CD8-positive, alpha-beta memory T cell (primary cell): Measurements from ENCODE around the gene PFN3. TPM values are rescaled to one million over a fixed set of nuclear protein-coding genes. Genes with fewer than 3 reads are reported as not detected.

Experiments used
- CTCF ChIA-PET: fragments of 350-600 bp; sonication (Branson Sonifier 250); formaldehyde crosslinking; loops from one replicate; lab custom pipeline; 2021; ENCODE audit warnings: antibody characterized with exemption; lab: Charles Lee
- POLR2A ChIA-PET: fragments of 350-600 bp; sonication (Branson Sonifier 250); formaldehyde crosslinking; loops from one replicate; lab custom pipeline; 2021; ENCODE audit warnings: antibody characterized with exemption; lab: Charles Lee
- DNase-seq, 5 donors: peaks; one replicate each; pipeline versions ENCODE4 v3.0.0 to v3.0.0-alpha.2; 2020 to 2022; ENCODE audit warnings: mixed read lengths in 1 of 5
- H3K27ac ChIP-seq: one replicate; pipeline ENCODE4 v1.7.0; 2013; ENCODE audit warnings: low read depth, mild to moderate bottlenecking, low read length, moderate library complexity
- H3K27me3 ChIP-seq: 2 replicates; pipeline ENCODE4 v1.7.0; 2013; ENCODE audit warnings: low read length, mild to moderate bottlenecking; ENCODE audit not compliant: insufficient read depth, poor library complexity, severe bottlenecking
- H3K36me3 ChIP-seq: 2 replicates; pipeline ENCODE4 v1.7.0; 2013; ENCODE audit warnings: mild to moderate bottlenecking, low read length, moderate library complexity; ENCODE audit not compliant: insufficient read depth
- H3K4me1 ChIP-seq: 2 replicates; pipeline ENCODE4 v1.7.0; 2013; ENCODE audit warnings: mild to moderate bottlenecking, low read length, moderate library complexity; ENCODE audit not compliant: insufficient read depth
- H3K4me3 ChIP-seq: 2 replicates; pipeline ENCODE4 v1.7.0; 2013; ENCODE audit warnings: mild to moderate bottlenecking, low read length
- H3K9me3 ChIP-seq: 2 replicates; pipeline ENCODE4 v1.7.0; 2013; ENCODE audit warnings: mild to moderate bottlenecking, low read length
- H3K27ac Mint-ChIP-seq, 8 donors: one replicate each; pipeline ENCODE4 v1.8.0; 2020 to 2021; ENCODE audit warnings: mixed read lengths in 8 of 8, mild to moderate bottlenecking in 6 of 8, inconsistent platforms in 3 of 8, moderate library complexity in 3 of 8
- H3K27me3 Mint-ChIP-seq, 2 donors: one replicate each; pipeline ENCODE4 v1.8.0; 2020 to 2021; ENCODE audit warnings: mixed read lengths in 2 of 2, mild to moderate bottlenecking in 1 of 2, moderate library complexity in 1 of 2
- H3K36me3 Mint-ChIP-seq, 3 donors: one replicate each; pipeline ENCODE4 v1.8.0; 2020 to 2021; ENCODE audit warnings: mixed read lengths in 3 of 3, inconsistent platforms in 1 of 3, mild to moderate bottlenecking in 1 of 3
- H3K4me1 Mint-ChIP-seq, 3 donors: one replicate each; pipeline ENCODE4 v1.8.0; 2020 to 2021; ENCODE audit warnings: mixed read lengths in 3 of 3, inconsistent platforms in 1 of 3, mild to moderate bottlenecking in 1 of 3
- H3K4me3 Mint-ChIP-seq, 7 donors: one replicate each; pipeline ENCODE4 v1.8.0; 2020 to 2021; ENCODE audit warnings: mixed read lengths in 7 of 7, mild to moderate bottlenecking in 6 of 7, moderate library complexity in 4 of 7, inconsistent platforms in 2 of 7
- H3K9me3 Mint-ChIP-seq, 5 donors: one replicate each; pipeline ENCODE4 v1.8.0; 2020 to 2022; ENCODE audit warnings: mixed read lengths in 5 of 5, mild to moderate bottlenecking in 3 of 5, moderate library complexity in 2 of 5, inconsistent platforms in 1 of 5
- polyA plus RNA-seq: library from polyadenylated mRNA; unstranded; fragments of 300-500 nt; fragmentation: Illumina TruSeq; gene quantifications from one replicate; pipeline ENCODE4 v1.2.3, GENCODE V29; 2021
- total RNA-seq, 2 experiments: library from RNA; stranded (reverse); gene quantifications; one replicate each; pipeline ENCODE4 v1.2.3, GENCODE V29; 2021

PFN3 gene
- total and polyA plus RNA-seq, 3 experiments from 2014 or later: not detected

DNA sequence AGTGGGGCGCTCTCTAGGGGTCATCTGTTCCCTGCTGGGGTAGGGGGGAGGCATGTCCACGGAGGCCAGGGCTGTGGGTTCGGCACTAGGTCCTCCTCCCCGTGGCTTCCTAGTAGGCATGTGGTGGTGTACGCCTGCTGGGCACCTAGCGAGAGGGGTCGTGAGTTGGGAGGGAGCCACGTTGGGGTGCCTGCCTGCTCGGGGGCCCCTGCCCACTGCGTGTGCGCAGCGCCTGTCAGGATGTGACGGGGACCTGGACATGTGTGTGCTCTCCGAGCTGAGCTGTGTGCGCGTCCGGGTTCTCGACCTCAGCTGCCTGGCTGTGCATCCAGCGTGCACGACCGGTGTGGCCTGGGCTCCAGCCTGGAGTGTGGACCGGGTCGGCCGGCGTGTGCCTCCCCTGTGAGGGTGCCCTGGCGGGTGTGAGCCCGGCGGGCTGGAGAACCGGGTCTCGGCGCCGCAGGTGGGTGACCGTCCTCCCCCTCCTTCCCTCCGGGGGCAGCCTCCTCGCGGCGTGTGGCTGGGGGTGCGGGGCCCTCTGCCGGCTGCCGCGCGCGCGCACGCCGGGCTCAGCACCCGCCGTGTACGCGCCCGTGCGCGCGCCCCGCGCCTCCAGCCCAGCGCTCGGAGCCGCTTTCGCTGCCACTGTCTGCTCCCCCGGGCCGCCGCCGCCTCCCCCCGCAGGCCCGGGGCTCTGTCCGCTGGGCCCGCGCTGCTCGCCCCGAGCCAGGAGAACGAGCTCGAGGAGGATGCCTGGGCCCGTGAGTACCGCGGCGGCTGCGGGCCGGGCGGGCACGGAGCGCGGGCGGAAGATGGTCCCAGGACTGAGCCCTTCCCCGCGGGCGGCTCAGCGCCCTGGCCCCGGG, 46.0 kb upstream of the PFN3 start, which contains the start of gene PRR7:
TSS of gene PRR7 (plus strand) at position 615 of the 866 bp plus-strand sequence. CDS start 8,254 bp downstream, outside the sequence.
- Mint-ChIP-seq H3K27ac (peak within 1 kb of the TSS; percentile 83 to 100 (median 98)), H3K27me3 (no peaks in the 10 kb centered on the region), H3K9me3 (no peaks in the 10 kb centered on the region), H3K4me3 (peak within 1 kb of the TSS; percentile 74 to 92 (median 85)), H3K36me3 (peaks cover 0 to 19% (median 0%) of the 10 kb centered on the region in 3 donors), H3K4me1 (peaks cover 39 to 55% (median 40%) of the 10 kb centered on the region in 3 donors)
- Histone ChIP-seq H3K27me3 (no peaks in the 10 kb centered on the region), H3K36me3 (peaks cover 8% of the 10 kb centered on the region), H3K9me3 (no peaks in the 10 kb centered on the region), H3K4me1 (peaks cover 32% of the 10 kb centered on the region), H3K27ac (peak within 1 kb of the TSS; percentile 66), H3K4me3 (peak within 1 kb of the TSS; percentile 56)
- CTCF ChIA-PET: interaction anchor here (0.6 to 20.8 kb wide), 15 partner anchors 8 to 137 kb away, joined by 3 to 326 read pairs (median 4); partner anchors contain the start of genes F12, GRK6 and PFN3
- POLR2A ChIA-PET: interaction anchor here (0.9 to 8.6 kb wide), 11 partner anchors 9 to 331 kb away, joined by 3 to 154 read pairs (median 7); partner anchors contain the start of genes GRK6 and LMAN2
- peak; percentile 58 to 85 (median 81) for DNase-seq

DNA sequence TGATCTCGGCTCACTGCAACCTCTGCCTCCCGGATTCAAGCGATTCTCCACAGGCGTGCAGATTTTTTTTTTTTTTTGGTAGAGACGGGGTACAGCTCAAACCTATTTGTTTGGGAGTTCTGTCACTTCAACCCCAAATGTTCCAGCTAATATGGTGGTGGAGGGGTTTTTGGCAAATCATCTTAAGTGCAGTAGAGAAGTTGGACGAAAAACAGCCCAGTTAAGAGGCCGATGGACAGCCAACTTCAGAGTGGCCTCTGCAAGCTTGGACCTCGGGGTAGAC, 45.4 kb upstream of the PFN3 start:
- peak overlapping the region; percentile 74 to 92 (median 85) for H3K4me3 Mint-ChIP-seq
- H3K36me3 Mint-ChIP-seq: peaks cover 0 to 22% (median 0%) of the 10 kb centered on the region in 3 donors
- Histone ChIP-seq H3K4me1 (peaks cover 35% of the 10 kb centered on the region), H3K36me3 (peaks cover 13% of the 10 kb centered on the region), H3K9me3 (no peaks in the 10 kb centered on the region), H3K27ac (peak overlapping the region; percentile 66), H3K27me3 (no peaks in the 10 kb centered on the region), H3K4me3 (peak overlapping the region; percentile 56)
- H3K27ac Mint-ChIP-seq: peak overlapping the region; percentile 83 to 100 (median 98)
- DNase-seq: peak in 1 of 5 donors; percentile 35
- no peaks in the 10 kb centered on the region for H3K27me3 Mint-ChIP-seq
- ChIA-PET CTCF (interaction anchor here (0.6 to 20.8 kb wide), 13 partner anchors 9 to 136 kb away, joined by 3 to 326 read pairs (median 4); partner anchors contain the start of genes F12, GRK6 and PFN3), POLR2A (interaction anchor here (0.9 to 8.6 kb wide), 10 partner anchors 9 to 331 kb away, joined by 3 to 154 read pairs (median 8); partner anchors contain the start of genes GRK6 and LMAN2)
- peaks cover 38 to 53% (median 38%) of the 10 kb centered on the region in 3 donors for H3K4me1 Mint-ChIP-seq
- no peaks in the 10 kb centered on the region for H3K9me3 Mint-ChIP-seq

DNA sequence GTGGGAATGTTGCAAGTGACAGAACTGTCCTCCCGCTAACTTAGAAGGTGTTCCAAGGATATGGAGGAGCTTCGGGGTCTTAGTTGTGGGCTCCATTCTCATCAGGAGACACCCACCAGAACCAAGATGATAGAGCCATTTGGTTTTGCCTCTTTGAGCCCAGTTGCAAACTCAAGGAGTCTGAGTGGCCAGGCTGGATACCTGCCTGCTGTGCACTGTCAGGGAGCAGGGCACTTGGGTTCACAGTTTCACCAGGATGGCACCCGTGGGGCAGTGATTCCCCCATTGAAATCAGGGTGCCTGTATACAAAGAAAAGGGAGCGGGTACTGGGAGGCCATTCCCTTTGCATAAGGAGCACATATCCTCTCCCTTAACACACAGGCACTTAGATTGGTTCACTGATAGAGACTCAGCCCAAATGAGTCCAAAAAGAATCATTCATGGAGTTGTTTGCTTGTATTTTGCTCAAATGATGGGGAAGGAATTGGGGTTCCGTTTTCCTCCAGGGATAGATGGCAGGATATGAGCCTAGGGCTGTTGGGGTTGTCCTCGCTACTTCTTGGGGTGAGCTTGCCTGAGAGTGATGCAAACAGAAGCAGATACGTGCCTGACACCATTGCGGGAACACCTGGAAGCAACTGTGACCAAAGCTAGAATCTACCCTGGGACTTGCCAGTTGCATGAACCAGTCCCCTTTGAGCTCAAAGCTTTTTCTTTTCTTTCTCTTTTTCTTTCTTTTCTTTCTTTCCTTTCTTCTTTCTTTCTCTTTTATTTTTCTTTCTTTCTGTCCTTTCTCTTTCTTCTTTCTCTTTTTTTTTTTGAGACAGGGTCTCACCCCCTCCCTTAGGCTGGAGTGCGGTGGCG, 44.8 kb upstream of the PFN3 start:
- ChIA-PET CTCF (interaction anchor here (0.8 to 20.8 kb wide), 14 partner anchors 7 to 136 kb away, joined by 3 to 326 read pairs (median 4); partner anchors contain the start of genes F12, GRK6 and PFN3), POLR2A (interaction anchor here (0.9 to 8.6 kb wide), 11 partner anchors 8 to 330 kb away, joined by 3 to 154 read pairs (median 7); partner anchors contain the start of genes GRK6 and LMAN2)
- Mint-ChIP-seq H3K27me3 (no peaks in the 10 kb centered on the region), H3K4me1 (peaks cover 38 to 54% (median 39%) of the 10 kb centered on the region in 3 donors), H3K36me3 (peaks cover 0 to 25% (median 0%) of the 10 kb centered on the region in 3 donors), H3K4me3 (peak overlapping the region; percentile 74 to 92 (median 85)), H3K9me3 (no peaks in the 10 kb centered on the region), H3K27ac (peak overlapping the region; percentile 83 to 100 (median 98))
- peak overlapping the region; percentile 66 for H3K27ac ChIP-seq
- H3K36me3 ChIP-seq: peaks cover 17% of the 10 kb centered on the region
- H3K27me3 ChIP-seq: no peaks in the 10 kb centered on the region
- no peaks in the 10 kb centered on the region for H3K9me3 ChIP-seq
- H3K4me1 ChIP-seq: peaks cover 41% of the 10 kb centered on the region
- DNase-seq: peak in 4 of 5 donors; percentile 42 to 61 (median 54)
- peak overlapping the region; percentile 56 for H3K4me3 ChIP-seq

DNA sequence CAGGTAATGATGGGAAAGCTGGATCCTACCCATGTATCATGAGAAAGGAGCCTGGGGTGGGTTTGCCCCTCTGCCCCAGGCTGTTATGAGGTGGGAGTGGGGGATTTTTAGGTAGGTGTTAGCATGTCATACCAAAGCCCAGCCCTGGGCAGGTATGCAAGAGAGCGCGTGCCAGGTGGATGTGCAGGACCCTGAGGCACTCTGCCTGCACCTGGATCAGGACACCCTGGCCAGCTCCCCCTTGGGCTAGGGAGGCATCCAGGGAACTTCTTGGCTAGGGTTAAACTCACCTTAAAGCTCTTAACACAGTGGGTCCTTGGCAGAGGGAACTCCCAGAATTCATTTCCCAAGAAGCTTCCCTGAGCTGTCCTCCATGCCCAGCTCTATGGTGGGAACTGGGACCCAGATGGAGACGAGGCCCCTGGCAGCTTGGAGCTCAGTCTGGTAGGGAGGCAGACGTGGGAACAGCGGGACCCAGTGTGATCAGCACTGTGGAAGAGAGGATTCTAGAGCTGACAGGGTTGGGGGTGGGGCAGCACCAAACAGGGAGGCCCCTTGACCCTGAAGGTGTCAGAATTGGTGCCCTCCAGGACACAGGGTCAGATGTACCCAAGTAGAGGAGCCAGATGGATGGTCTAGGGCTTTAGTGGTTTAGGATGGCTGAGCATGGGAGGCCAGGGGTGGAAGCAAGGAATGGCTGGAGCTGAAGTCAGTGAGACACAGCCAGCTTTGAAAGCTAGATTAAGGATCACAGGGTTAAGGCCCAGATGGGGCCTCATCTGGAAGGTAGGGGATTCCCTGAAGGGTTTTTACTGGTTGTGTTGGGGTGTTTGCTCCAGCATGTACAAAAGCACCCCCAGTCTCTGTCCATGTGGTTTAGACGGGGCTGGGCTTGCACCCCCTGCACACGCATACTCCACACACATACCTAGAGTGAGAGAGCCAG, 43.9 kb upstream of the PFN3 start:
- Mint-ChIP-seq H3K27me3 (no peaks in the 10 kb centered on the region), H3K4me1 (peaks cover 46 to 63% (median 48%) of the 10 kb centered on the region in 3 donors)

DNA sequence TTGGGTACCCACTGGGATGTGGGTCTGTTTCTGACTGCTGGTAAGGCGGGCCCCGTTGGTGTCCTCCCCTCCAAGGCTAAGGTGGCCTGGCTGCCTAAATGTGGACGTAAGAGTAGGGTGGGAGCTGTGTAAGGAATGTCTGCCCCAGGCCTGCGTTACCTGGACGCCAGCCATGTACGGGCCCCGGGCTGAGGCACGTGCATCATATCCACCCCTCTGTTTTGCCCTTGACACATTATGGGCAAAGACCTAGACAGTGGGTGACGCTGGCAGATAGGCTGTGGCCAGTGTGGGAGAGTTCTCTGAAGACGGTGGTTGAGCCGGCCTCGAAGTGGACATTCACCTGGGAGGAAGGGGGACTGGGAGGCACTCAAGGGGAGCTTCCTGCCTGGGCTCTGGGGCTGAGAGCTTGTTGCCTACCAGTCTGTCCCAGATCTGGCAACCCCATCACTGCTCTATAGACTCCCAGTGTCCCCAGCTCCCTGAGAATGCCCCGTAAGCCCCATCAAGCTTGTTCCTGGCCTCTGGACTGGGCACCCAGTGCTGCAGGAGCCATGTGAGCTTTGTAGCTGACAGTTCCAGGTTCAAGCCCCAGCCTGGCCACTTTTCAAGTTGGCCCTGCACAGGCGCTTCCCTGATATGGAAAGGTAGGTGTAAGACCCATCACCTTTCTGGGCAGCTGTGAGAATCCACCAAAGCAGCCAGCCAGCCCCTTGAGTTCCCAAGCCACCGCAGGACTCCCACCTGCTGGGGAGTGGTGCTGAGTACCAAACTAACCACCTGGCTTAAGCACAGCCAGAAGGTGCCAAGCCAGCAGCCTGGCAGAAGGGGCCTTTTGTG, 42.9 kb upstream of the PFN3 start:
- Histone ChIP-seq H3K27me3 (no peaks in the 10 kb centered on the region), H3K9me3 (no peaks in the 10 kb centered on the region), H3K27ac (no peak overlapping the region), H3K4me1 (peaks cover 46% of the 10 kb centered on the region), H3K36me3 (peaks cover 29% of the 10 kb centered on the region), H3K4me3 (no peak overlapping the region)
- Mint-ChIP-seq H3K9me3 (no peaks in the 10 kb centered on the region), H3K27ac (peak overlapping the region; percentile 50 to 100 (median 93)), H3K36me3 (peaks cover 5 to 42% (median 10%) of the 10 kb centered on the region in 3 donors), H3K27me3 (no peaks in the 10 kb centered on the region), H3K4me3 (peak overlapping the region in 1 of 7 donors; percentile 68), H3K4me1 (peaks cover 48 to 66% (median 52%) of the 10 kb centered on the region in 3 donors)
- POLR2A ChIA-PET: interaction anchor here (0.6 to 8.6 kb wide), 6 partner anchors 12 to 210 kb away, joined by 3 to 154 read pairs (median 52); partner anchors contain the start of gene GRK6
- DNase-seq: no peak
- CTCF ChIA-PET: interaction anchor here (1.1 to 20.8 kb wide), 8 partner anchors 9 to 72 kb away, joined by 3 to 326 read pairs (median 26); partner anchors contain the start of genes F12, GRK6 and PFN3

More for the DNA sequence above, 43.9 kb upstream of the PFN3 start:
- peak in 2 of 5 donors; percentile 38 to 55 for DNase-seq
- ChIA-PET POLR2A (interaction anchor here (1.7 to 8.6 kb wide), 5 partner anchors 11 to 74 kb away, joined by 4 to 154 read pairs (median 57); partner anchors contain the start of gene GRK6), CTCF (interaction anchor here (1.0 to 20.8 kb wide), 9 partner anchors 8 to 73 kb away, joined by 3 to 326 read pairs (median 5); partner anchors contain the start of genes F12, GRK6 and PFN3)
- Histone ChIP-seq H3K36me3 (peaks cover 24% of the 10 kb centered on the region), H3K4me1 (peaks cover 50% of the 10 kb centered on the region), H3K4me3 (no peak overlapping the region), H3K27ac (peak overlapping the region; percentile 66), H3K9me3 (no peaks in the 10 kb centered on the region), H3K27me3 (no peaks in the 10 kb centered on the region)
- H3K27ac Mint-ChIP-seq: peak overlapping the region; percentile 83 to 100 (median 96)
- peak overlapping the region in 6 of 7 donors; percentile 13 to 90 (median 68) for H3K4me3 Mint-ChIP-seq
- H3K9me3 Mint-ChIP-seq: no peaks in the 10 kb centered on the region
- H3K36me3 Mint-ChIP-seq: peaks cover 5 to 34% (median 6%) of the 10 kb centered on the region in 3 donors
